HCT116 (cell line): ENCODE data around the gene FAM131C. TPM values are rescaled to one million over a fixed set of nuclear protein-coding genes. Genes with fewer than 3 reads are reported as not detected.
A peak's percentile ranks its signal among the peaks of the same experiment; 100 is the strongest.

Experiments used
- ATAC-seq: fragments of 200-7000 bp; cut with Tn5 transposase; 2 replicates; pipeline ENCODE4 v1.9.1; 2020; ENCODE audit warnings: mild to moderate bottlenecking, moderate library complexity
- BruUV-seq: library from RNA; stranded (reverse); fragments of 400-500 nt; replicated peaks from 2 replicates; lab custom pipeline; 2021; lab: Mats Ljungman, UMichigan
- CTCF ChIA-PET: fragments of 300-600 bp; sonication (Branson Sonifier 250); formaldehyde crosslinking; loops from one replicate; lab custom pipeline; 2021; ENCODE audit warnings: antibody characterized with exemption; lab: Charles Lee
- POLR2A ChIA-PET: fragments of 300-600, 350-600 bp; sonication (Branson Sonifier 250); formaldehyde crosslinking; loops from one replicate; lab custom pipeline; 2021; ENCODE audit warnings: antibody characterized with exemption; lab: Charles Lee
- RAD21 ChIA-PET, 2 experiments: fragments of 300-600 bp; sonication (Branson Sonifier 250); formaldehyde crosslinking; loops; one replicate each; lab custom pipeline; 2023; ENCODE audit warnings: low total read pairs in 2 of 2; ENCODE audit not compliant: uncharacterized antibody in 2 of 2, unreplicated experiment in 2 of 2, low non-redundant PET in 1 of 2; lab: Charles Lee
- DNase-seq: peaks from one replicate; pipeline ENCODE4 v3.0.0-alpha.2; 2010; ENCODE audit warnings: low read depth, low spot score
- H2AFZ ChIP-seq: fragments of 200-600 bp; shearing (Covaris generic), sonication (generic); 2 replicates; pipeline ENCODE4 v1.6.1; 2017; ENCODE audit warnings: low read depth, mixed run types, mixed read lengths, antibody characterized with exemption, low read length; ENCODE audit not compliant: poor library complexity, severe bottlenecking
- H3K27ac ChIP-seq: 2 replicates; pipeline ENCODE4 v1.5.1; 2012; ENCODE audit warnings: low read depth, low read length
- H3K27me3 ChIP-seq: fragments of 200-600 bp; sonication (generic); 2 replicates; pipeline ENCODE4 v1.6.1; 2016; ENCODE audit warnings: mixed run types, low read length, mixed read lengths; ENCODE audit not compliant: insufficient read depth
- H3K36me3 ChIP-seq, 2 experiments: fragments of 200-500 bp in 1 of 2; fragments of 200-600 bp in 1 of 2; sonication (Bioruptor generic) in 1 of 2; sonication (generic) in 1 of 2; 2 replicates each; pipeline versions ENCODE4 v1.5.1 to v1.6.1; 2014 to 2016; ENCODE audit warnings: low read length in 2 of 2, inconsistent platforms in 1 of 2, mixed read lengths in 1 of 2, mixed run types in 1 of 2; ENCODE audit not compliant: insufficient read depth in 2 of 2, control insufficient read depth in 1 of 2
- H3K4me1 ChIP-seq, 2 experiments: fragments of 200-600 bp in 1 of 2; sonication (generic) in 1 of 2; 2 replicates each; pipeline versions ENCODE4 v1.5.1 to v1.6.1; 2012 to 2017; ENCODE audit warnings: low read length in 2 of 2, inconsistent platforms in 1 of 2, mild to moderate bottlenecking in 1 of 2, mixed read lengths in 1 of 2, mixed run types in 1 of 2, moderate library complexity in 1 of 2; ENCODE audit not compliant: insufficient read depth in 2 of 2, control insufficient read depth in 1 of 2
- H3K4me2 ChIP-seq: fragments of 200-600 bp; sonication (generic); 2 replicates; pipeline ENCODE4 v1.6.1; 2017; ENCODE audit warnings: mixed run types, low read length, mixed read lengths
- H3K4me3 ChIP-seq, 2 experiments: fragments of 200-600 bp in 1 of 2; sonication (generic) in 1 of 2; replicated peaks in 1 of 2; 2 replicates each; pipeline ENCODE4 v1.5.1; 2011 to 2016; ENCODE audit warnings: low read length in 2 of 2, control low read depth in 1 of 2, low read depth in 1 of 2, mild to moderate bottlenecking in 1 of 2, mixed read lengths in 1 of 2, mixed run types in 1 of 2
- H3K79me2 ChIP-seq: fragments of 200-600 bp; sonication (generic); 2 replicates; pipeline ENCODE4 v1.6.1; 2017; ENCODE audit warnings: mild to moderate bottlenecking, mixed run types, low read length, moderate library complexity, mixed read lengths; ENCODE audit not compliant: insufficient read depth
- H3K9ac ChIP-seq: fragments of 200-600 bp; sonication (generic); 2 replicates; pipeline ENCODE4 v1.6.1; 2016; ENCODE audit warnings: low read length, mixed read lengths
- H3K9me2 ChIP-seq: fragments of 200-600 bp; sonication (generic), shearing (Covaris generic); 2 replicates; pipeline ENCODE4 v1.6.1; 2017; ENCODE audit warnings: mixed run types, mild to moderate bottlenecking, moderate library complexity; ENCODE audit not compliant: insufficient read depth
- H3K9me3 ChIP-seq, 2 experiments: fragments of 200-500 bp in 1 of 2; fragments of 200-600 bp in 1 of 2; sonication (Bioruptor generic) in 1 of 2; sonication (generic) in 1 of 2; 2 replicates each; pipeline ENCODE4 v1.6.1; 2014 to 2017; ENCODE audit warnings: low read length in 2 of 2, mixed read lengths in 2 of 2, inconsistent platforms in 1 of 2, low read depth in 1 of 2, mild to moderate bottlenecking in 1 of 2, mixed run types in 1 of 2, moderate library complexity in 1 of 2; ENCODE audit not compliant: control insufficient read depth in 1 of 2, insufficient read depth in 1 of 2
- H4K20me1 ChIP-seq: fragments of 200-600 bp; sonication (generic), shearing (Covaris generic); 2 replicates; pipeline ENCODE4 v1.6.1; 2017; ENCODE audit warnings: mixed run types, mild to moderate bottlenecking, moderate library complexity; ENCODE audit not compliant: insufficient read depth
- CTCF ChIP-seq, 3 experiments: fragments of 200-600 bp in 1 of 3; sonication (generic) in 1 of 3; IDR thresholded peaks in 2 of 3; conservative IDR thresholded peaks in 1 of 3; 2 replicates each; pipeline ENCODE4 v1.5.1; 2012 to 2017; ENCODE audit warnings: low read depth in 2 of 3, low read length in 2 of 3, antibody characterized with exemption in 1 of 3, borderline replicate concordance in 1 of 3, control low read depth in 1 of 3, mild to moderate bottlenecking in 1 of 3, mixed read lengths in 1 of 3, mixed run types in 1 of 3, moderate library complexity in 1 of 3; ENCODE audit not compliant: insufficient read depth in 1 of 3
- FOSL1 ChIP-seq: IDR thresholded peaks from 2 replicates; pipeline ENCODE4 v1.6.1; 2012; ENCODE audit warnings: low read depth
- POLR2AphosphoS5 ChIP-seq: IDR thresholded peaks from 2 replicates; pipeline ENCODE4 v1.6.1; 2011; ENCODE audit warnings: mild to moderate bottlenecking, low read depth, low read length, moderate library complexity
- RAD21 ChIP-seq: IDR thresholded peaks from 2 replicates; pipeline ENCODE4 v1.6.1; 2012; ENCODE audit warnings: low read depth, mild to moderate bottlenecking
- ZNF274 ChIP-seq: fragments of 200-500 bp; sonication (Bioruptor generic); IDR thresholded peaks from 2 replicates; pipeline ENCODE4 v1.6.1; 2014; ENCODE audit warnings: mild to moderate bottlenecking, low read depth, low read length, inconsistent platforms
- intact Hi-C: fragments of 100-400 bp; cut with micrococcal nuclease; formaldehyde crosslinking; loops from 2 replicates; pipeline ENCODE4 v1.10.0; 2022
- total RNA-seq: library from RNA; stranded (reverse); gene quantifications from one replicate; pipeline ENCODE4 v1.2.1, GENCODE V29; 2021; ENCODE audit not compliant: unreplicated experiment

Gene FAM131C
- total RNA-seq, 1 experiment from 2014 or later, result 11.6 TPM

- Histone ChIP-seq H3K4me3 (no peak overlapping the region), H3K79me2 (no peaks in the 10 kb centered on the region), H3K9me2 (no peaks in the 10 kb centered on the region), H3K9me3 (no peaks in the 10 kb centered on the region), H4K20me1 (no peaks in the 10 kb centered on the region), H3K27ac (no peak overlapping the region), H3K36me3 (no peaks in the 10 kb centered on the region), H3K9ac (no peak overlapping the region), H3K27me3 (no peaks in the 10 kb centered on the region)
- RAD21 ChIA-PET, result no interaction called here
- BruUV-seq, result no TSS peak
- POLR2A ChIA-PET, result no interaction called here
- CTCF ChIA-PET, result interaction anchor here (0.6 to 1.9 kb wide), 4 partner anchors 64 to 217 kb away, joined by 3 to 4 read pairs (median 4); partner anchors contain the start of gene FAM131C
- TF ChIP-seq CTCF (IDR thresholded peaks at IDR 0.05 in 2 of 3, conservative IDR thresholded peaks at IDR 0.05 in 1 of 3; ENCODE audit: borderline replicate concordance in 1 of 3, insufficient read depth in 1 of 3, low read depth in 2 of 3, low read length in 2 of 3), result peak; percentile 95 to 99 (median 95)
- peak; percentile 99 for TF ChIP-seq RAD21
- no peak for TF ChIP-seq POLR2AphosphoS5
- no peak for TF ChIP-seq ZNF274
- TF ChIP-seq FOSL1, result no peak
- TF ChIP-seq, all 23 proteins: peak for 2
- Histone ChIP-seq H3K4me2 (no peak overlapping the region), H2AFZ (no peak overlapping the region), H3K4me1 (peaks cover 10 to 27% of the 10 kb centered on the region in 2 experiments)
- DNase-seq, result peak; percentile 64
- peak; percentile 73 for ATAC-seq
- intact Hi-C loops, result loop anchor here (1.0 to 10.0 kb wide), 3 partner anchors 47 to 176 kb away; partner anchors contain the start of gene FAM131C
Observed at GRCh38 chr1:16009030-16009460, 64.4 kb downstream of the FAM131C start.

Other genes starting within 250 kb of the FAM131C start
- 58.6 TPM for gene SPEN, start 225.9 kb downstream of the FAM131C start, total RNA-seq
- 31.6 TPM for gene ZBTB17, start 97.5 kb downstream of the FAM131C start, total RNA-seq
- not detected for gene SRARP, start 69.4 kb downstream of the FAM131C start, total RNA-seq
- 0.27 TPM for gene HSPB7, start 55.6 kb downstream of the FAM131C start, total RNA-seq
- 0.10 TPM for gene CLCNKA, start 51.6 kb downstream of the FAM131C start, total RNA-seq
- 0.81 TPM for gene CLCNKB, start 29.9 kb downstream of the FAM131C start, total RNA-seq
- gene EPHA2, start 82.4 kb upstream of the FAM131C start, total RNA-seq, result 164 TPM
- 59.7 TPM for gene ARHGEF19, start 139.0 kb upstream of the FAM131C start, total RNA-seq
- 8.1 TPM for gene CPLANE2, start 163.5 kb upstream of the FAM131C start, total RNA-seq